Measurements from ENCODE around the gene ARHGDIB.

GRCh38 chr12:14928931-14929330 lies 32.5 kb downstream of the ARHGDIB start:
- TF ChIP-seq TAF1 (IDR thresholded peaks at IDR 0.05; ENCODE audit: low read depth, low read length) (no peak), POLR2AphosphoS5 (IDR thresholded peaks at IDR 0.05; ENCODE audit: low read depth, low read length) (no peak), POLR2A (IDR thresholded peaks at IDR 0.05; ENCODE audit: low read depth, low read length) (no peak), SPI1 (IDR thresholded peaks at IDR 0.05; ENCODE audit: low read depth, low read length) (no peak)
